GM21381 (cell line): ENCODE data around the gene COQ10A.
"Not testable (repeated sequence)": the region's sequence is repeated elsewhere in the genome, so short reads cannot be mapped to it uniquely, and the experiment has no call there.

Source experiments
- ATAC-seq: cut with Tn5 transposase; IDR thresholded peaks from one replicate; pipeline ENCODE4 v1.9.1; 2021; ENCODE audit warnings: mild to moderate bottlenecking, moderate library complexity; ENCODE audit not compliant: unreplicated experiment

Gene COQ10A

GRCh38 chr12:56272468-56272867, 5.7 kb downstream of the COQ10A start:
- not testable (repeated sequence) for ATAC-seq

- ATAC-seq, result no peak
Measured at GRCh38 chr12:56274299-56274698, 7.6 kb downstream of the COQ10A start.

- no peak for ATAC-seq
Measured at GRCh38 chr12:56278905-56279304, 12.2 kb downstream of the COQ10A start.

- ATAC-seq, result no peak
Measured at GRCh38 chr12:56280849-56281248, 14.1 kb downstream of the COQ10A start.

GRCh38 chr12:56282030-56282429, 15.3 kb downstream of the COQ10A start:
- no peak for ATAC-seq

- no peak for ATAC-seq
Measured at GRCh38 chr12:56282579-56282978, 15.8 kb downstream of the COQ10A start.

- not testable (repeated sequence) for ATAC-seq
Measured at GRCh38 chr12:56284263-56284662, 17.5 kb downstream of the COQ10A start.

GRCh38 chr12:56286044-56286830, 19.5 kb downstream of the COQ10A start:
- ATAC-seq, result no peak

- ATAC-seq, result no peak
Measured at GRCh38 chr12:56288705-56289387, 22.1 kb downstream of the COQ10A start.

- no peak for ATAC-seq
Measured at GRCh38 chr12:56293795-56294194, 27.1 kb downstream of the COQ10A start.

GRCh38 chr12:56296295-56296694, 29.6 kb downstream of the COQ10A start:
- no peak for ATAC-seq

GRCh38 chr12:56297400-56297799, 30.7 kb downstream of the COQ10A start:
- ATAC-seq, result no peak

- no peak for ATAC-seq
Measured at GRCh38 chr12:56298828-56299227, 32.1 kb downstream of the COQ10A start.

GRCh38 chr12:56299308-56299852, 32.6 kb downstream of the COQ10A start:
- no peak for ATAC-seq

GRCh38 chr12:56299853-56300643, 33.3 kb downstream of the COQ10A start, which contains the start of gene CS:
Gene CS (minus strand): TSS chr12:56300330. CDS start chr12:56300201, 129 bp downstream.
- ATAC-seq, result peak; percentile 92

- ATAC-seq, result no peak
Measured at GRCh38 chr12:56300644-56301464, 34.1 kb downstream of the COQ10A start.

- no peak for ATAC-seq
Measured at GRCh38 chr12:56304276-56304675, 37.5 kb downstream of the COQ10A start.

- no peak for ATAC-seq
Measured at GRCh38 chr12:56304872-56305590, 38.3 kb downstream of the COQ10A start.

GRCh38 chr12:56307221-56307965, 40.7 kb downstream of the COQ10A start:
- ATAC-seq, result no peak
